Epidermal melanocyte (primary cell): ENCODE data around the gene UBA6.
"Not testable (repeated sequence)": the region's sequence is repeated elsewhere in the genome, so short reads cannot be mapped to it uniquely, and the experiment has no call there.

Source experiments
- DNase-seq: peaks from one replicate; pipeline ENCODE4 v3.0.0; 2011; ENCODE audit warnings: low spot score; ENCODE audit not compliant: insufficient read length

Gene UBA6

GRCh38 chr4:67700738-67701516, at the start of gene UBA6:
UBA6 (minus strand) TSS chr4:67701155; CDS start chr4:67701119, 36 bp downstream.
- peak; percentile 79 for DNase-seq

GRCh38 chr4:67750691-67751090, 49.7 kb upstream of the UBA6 start:
- DNase-seq, result no peak

- DNase-seq, result no peak
These were observed 48.3 kb upstream of the UBA6 start for GRCh38 chr4:67749286-67749685.

GRCh38 chr4:67746797-67747495, 46.0 kb upstream of the UBA6 start:
- no peak for DNase-seq

- no peak for DNase-seq
These were observed 43.8 kb upstream of the UBA6 start for GRCh38 chr4:67744561-67745283.

DNA sequence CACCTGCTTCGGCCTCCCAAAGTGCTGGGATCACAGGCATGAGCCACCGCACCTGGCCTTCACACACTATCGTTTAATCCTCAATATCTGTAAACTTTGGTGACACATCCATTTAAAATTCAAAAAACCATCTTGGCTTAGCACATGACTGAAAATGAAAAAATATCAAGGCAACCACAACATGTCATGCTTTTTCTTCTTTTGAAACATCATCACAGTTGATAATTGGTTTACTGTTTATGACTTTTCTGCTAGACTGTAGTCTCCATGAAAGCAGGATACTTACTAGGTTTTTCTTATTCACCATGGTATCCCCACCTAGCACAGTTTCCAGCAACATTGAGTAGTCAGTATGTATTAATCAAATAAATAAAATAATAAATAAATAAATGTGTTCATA, 42.2 kb upstream of the UBA6 start:
- no peak for DNase-seq

GRCh38 chr4:67736262-67736661, 35.3 kb upstream of the UBA6 start:
- no peak for DNase-seq

GRCh38 chr4:67735325-67735724, 34.4 kb upstream of the UBA6 start:
- DNase-seq, result no peak

DNA sequence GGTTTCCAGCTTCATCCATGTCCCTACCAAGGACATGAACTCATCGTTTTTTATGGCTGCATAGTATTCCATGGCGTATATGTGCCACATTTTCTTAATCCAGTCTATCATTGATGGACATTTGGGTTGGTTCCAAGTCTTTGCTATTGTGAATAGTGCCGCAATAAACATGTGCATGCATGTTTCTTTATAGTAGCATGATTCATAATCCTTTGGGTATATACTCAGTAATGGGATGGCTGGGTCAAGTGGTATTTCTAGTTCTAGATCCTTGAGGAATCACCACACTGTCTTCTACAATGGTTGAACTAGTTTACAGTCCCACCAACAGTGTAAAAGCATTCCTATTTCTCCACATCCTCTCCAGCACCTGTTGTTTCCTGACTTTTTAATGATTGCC, 29.6 kb upstream of the UBA6 start:
- DNase-seq, result not testable (repeated sequence)

DNA sequence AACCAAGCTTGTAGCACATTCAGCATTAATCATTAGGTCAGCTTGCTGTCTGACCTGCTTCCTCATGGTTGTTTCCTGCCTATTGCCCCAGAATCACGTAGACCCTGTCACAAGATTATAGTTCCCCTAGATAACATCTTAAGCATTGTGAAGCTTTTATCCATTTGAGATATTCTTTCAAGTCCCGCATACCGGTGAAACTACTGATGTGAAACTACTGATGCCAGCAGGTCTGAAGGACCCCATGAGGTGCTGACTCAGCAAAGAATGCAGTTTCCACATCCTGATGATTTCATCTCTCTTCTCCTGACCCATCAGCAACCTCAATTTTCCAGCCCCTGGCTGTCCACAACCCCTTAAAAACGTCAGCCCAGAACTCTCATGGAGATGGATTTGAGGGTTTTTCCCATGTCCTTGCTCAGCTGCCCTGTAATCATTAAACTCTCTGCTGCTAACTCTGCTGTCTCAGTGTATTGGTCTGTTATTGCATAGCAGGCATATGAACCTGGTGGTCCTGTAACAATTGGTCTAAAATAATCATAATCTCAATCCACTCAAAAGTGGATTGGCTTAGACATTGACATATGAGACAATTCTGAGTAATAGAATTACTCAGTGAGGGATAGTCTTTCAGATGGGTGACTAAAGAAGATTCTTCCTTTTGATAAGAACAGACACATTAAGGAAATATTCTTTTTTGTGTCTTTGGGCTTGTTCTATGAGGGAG, 26.3 kb upstream of the UBA6 start:
- no peak for DNase-seq

DNA sequence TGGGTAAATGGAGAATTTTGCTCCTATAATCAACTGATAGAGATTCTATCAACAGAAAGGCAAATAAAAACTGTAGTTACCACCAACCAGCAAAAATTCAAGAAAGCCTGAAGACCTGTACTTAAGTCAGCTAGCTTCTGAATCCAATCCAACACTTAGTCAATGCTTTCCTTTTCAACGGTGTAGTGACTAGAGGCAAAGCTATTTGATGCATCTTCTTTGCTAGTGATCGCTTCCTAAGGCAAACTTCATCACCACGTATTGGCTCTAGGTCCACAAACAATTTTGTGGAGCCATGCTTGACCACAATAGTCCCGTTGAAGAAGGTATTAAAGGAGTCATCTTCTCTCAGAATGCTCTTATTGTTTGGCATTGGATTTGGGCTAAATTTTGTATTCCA, 25.0 kb upstream of the UBA6 start:
- DNase-seq, result no peak

DNA sequence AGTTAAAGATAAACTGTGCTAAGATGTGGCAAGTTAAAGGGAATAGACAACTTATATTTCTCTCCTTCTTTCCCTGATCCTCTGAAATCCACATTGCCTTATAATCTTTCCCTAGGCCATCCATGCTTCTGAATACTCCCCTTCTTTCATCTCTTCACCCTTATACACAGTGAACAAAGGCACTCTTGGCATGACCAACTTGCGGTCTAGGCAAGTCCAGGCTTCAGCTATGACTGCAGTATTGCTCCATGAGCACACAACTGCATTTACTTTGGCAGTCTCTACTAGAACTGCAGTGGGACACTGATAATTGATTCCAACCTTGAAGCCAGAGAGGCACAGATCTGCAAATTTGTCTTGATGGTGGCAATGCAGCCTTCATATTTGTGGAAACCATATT, 24.2 kb upstream of the UBA6 start:
- peak; percentile 70 for DNase-seq

DNA sequence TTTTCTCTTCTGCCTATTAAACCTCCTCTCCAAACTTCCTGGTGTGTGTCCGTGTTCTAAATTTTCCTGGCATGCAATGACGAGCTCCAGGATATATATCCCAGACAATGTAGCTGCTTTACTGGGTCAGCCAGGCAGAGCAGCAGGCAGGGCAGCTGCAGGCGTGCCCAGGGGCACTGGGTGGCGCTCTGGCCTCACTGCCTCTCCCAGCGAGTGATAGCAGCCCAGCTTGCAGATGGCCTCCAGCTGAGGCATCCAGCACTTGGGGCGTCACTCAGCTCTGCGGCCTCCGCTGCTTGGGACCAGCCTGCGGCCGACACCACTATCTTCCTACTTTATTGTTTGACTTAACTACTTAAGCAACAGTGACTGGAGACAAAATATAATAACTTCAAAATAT, 23.0 kb upstream of the UBA6 start:
- DNase-seq, result no peak

GRCh38 chr4:67723341-67723740, 22.4 kb upstream of the UBA6 start:
- DNase-seq, result no peak

- no peak for DNase-seq
These were observed 21.0 kb upstream of the UBA6 start for GRCh38 chr4:67721770-67722597.

- DNase-seq, result no peak
These were observed 20.4 kb upstream of the UBA6 start for GRCh38 chr4:67721315-67721769.

DNA sequence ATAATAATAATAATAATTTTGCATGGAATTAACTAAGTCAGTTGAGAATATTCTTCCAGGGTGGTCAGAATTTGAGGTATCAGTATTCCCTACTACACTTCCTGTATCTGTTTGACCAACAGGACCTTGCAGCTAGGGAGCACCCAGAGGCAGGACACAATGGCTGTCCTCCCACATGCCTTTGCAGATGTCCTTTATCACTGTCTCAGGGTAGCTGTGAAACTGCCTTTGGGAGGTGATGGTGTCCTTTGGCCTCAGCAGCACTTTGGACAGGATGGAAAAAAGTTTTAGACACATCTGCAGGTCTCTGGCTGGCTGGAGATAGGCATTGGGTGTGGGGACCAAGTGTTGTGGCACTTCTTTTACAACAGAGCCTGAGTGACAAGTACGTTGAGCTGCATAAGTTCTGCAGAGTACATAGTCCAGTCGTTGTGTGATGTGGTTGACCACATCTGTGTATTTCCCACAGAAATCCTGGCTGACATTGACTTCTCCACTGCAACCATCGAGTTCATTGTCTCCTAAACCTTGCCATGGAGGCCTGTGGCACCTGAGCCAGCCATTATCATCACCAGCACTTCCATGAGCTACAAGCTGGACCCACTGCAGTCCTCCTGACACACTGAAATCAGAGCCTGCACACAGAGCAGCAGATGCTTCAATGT, 19.1 kb upstream of the UBA6 start:
- DNase-seq, result no peak

DNA sequence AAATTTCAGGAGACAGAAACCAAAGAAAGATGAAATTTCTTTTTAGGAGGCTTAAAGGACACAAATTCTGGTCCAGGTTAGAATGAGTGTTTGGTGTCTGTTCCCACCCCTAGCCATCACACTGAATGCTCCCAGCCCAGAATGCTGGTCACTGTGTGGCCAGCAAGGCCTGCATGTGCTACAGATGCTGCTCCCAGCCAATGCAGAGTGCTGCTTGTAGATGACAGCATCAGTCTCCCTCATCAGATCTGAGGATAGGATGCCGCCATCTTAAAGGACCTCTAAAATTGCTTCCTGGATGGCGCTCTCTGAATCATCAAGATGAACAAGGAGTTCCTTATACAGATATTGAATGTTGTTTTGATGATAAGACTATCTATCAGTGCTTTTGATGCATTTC, 17.9 kb upstream of the UBA6 start:
- no peak for DNase-seq

- DNase-seq, result no peak
These were observed 16.6 kb upstream of the UBA6 start for GRCh38 chr4:67717586-67717985.

- no peak for DNase-seq
These were observed 14.0 kb upstream of the UBA6 start for GRCh38 chr4:67714955-67715354.
